K562 (cell line): ENCODE results near the gene ATRAID. TPM values are rescaled to one million over a fixed set of nuclear protein-coding genes. Genes with fewer than 3 reads are reported as not detected.

Experiments
- BACH1 ChIP-seq: fragments of 200-800 bp; sonication (Bioruptor generic); IDR thresholded peaks from 2 replicates; pipeline ENCODE4 v1.6.1; 2016; ENCODE audit warnings: missing genetic modification characterization, missing compliant biosample characterization
- CBX2 ChIP-seq: fragments of 200-600 bp; sonication (generic); IDR thresholded peaks from one replicate; pipeline ENCODE4 v1.6.1; 2012; ENCODE audit warnings: mild to moderate bottlenecking, low read length, inconsistent platforms; ENCODE audit not compliant: insufficient read depth, poor library complexity, severe bottlenecking
- CC2D1A ChIP-seq: fragments of 450-650 bp; IDR thresholded peaks from 2 replicates; pipeline ENCODE4 v1.6.1; 2017; ENCODE audit warnings: mild to moderate bottlenecking
- CHD1 ChIP-seq: fragments of 200-600 bp; sonication (generic); IDR thresholded peaks from one replicate; pipeline ENCODE4 v1.6.1; 2012; ENCODE audit warnings: mild to moderate bottlenecking, moderate library complexity, low read length, inconsistent platforms
- CHD4 ChIP-seq: fragments of 200-600 bp; sonication (generic); IDR thresholded peaks from 3 replicates; pipeline ENCODE4 v1.6.1; 2012; ENCODE audit warnings: low read depth, mild to moderate bottlenecking, mixed read lengths, low read length, inconsistent platforms; ENCODE audit not compliant: insufficient read depth, insufficient replicate concordance, poor library complexity, severe bottlenecking
- ELF1 ChIP-seq: fragments of 200-800 bp; sonication (Bioruptor generic); IDR thresholded peaks from 2 replicates; pipeline ENCODE4 v1.6.1; 2016; ENCODE audit warnings: missing genetic modification characterization, missing compliant biosample characterization
- HEY1 ChIP-seq: fragments of 250-450 bp; sonication (Bioruptor Pico); IDR thresholded peaks from 2 replicates; pipeline ENCODE4 v1.5.0; 2020; ENCODE audit warnings: mild to moderate bottlenecking, moderate library complexity, borderline replicate concordance
- MED1 ChIP-seq: sonication (generic); formaldehyde crosslinking; IDR thresholded peaks from 2 replicates; pipeline ENCODE4 v1.8.1; 2023; ENCODE audit warnings: missing genetic modification reagents, borderline replicate concordance
- NEUROD1 ChIP-seq: fragments of 150-350 bp; IDR thresholded peaks from 2 replicates; pipeline ENCODE4 v1.6.1; 2014; ENCODE audit warnings: borderline replicate concordance, low read length, low read depth; ENCODE audit not compliant: partially characterized antibody
- NFIC ChIP-seq: fragments of 450-650 bp; IDR thresholded peaks from 2 replicates; pipeline ENCODE4 v1.6.1; 2017; ENCODE audit warnings: mild to moderate bottlenecking, inconsistent platforms
- NRF1 ChIP-seq, 2 experiments: fragments of 450-650 bp; IDR thresholded peaks in 1 of 2; conservative IDR thresholded peaks in 1 of 2; 2 replicates each; pipeline ENCODE4 v1.6.1; 2014; ENCODE audit warnings: mild to moderate bottlenecking in 2 of 2
- POLR2AphosphoS2 ChIP-seq: IDR thresholded peaks from 2 replicates; pipeline ENCODE4 v1.6.1; 2012; ENCODE audit warnings: low read length, improper control_type of control experiment
- PPARD ChIP-seq: fragments of 250-450 bp; sonication (Bioruptor Pico); IDR thresholded peaks from 2 replicates; pipeline ENCODE4 v1.8.0; 2022; ENCODE audit warnings: inconsistent platforms, mild to moderate bottlenecking, moderate library complexity
- PRPF4 ChIP-seq: fragments of 200-400 bp; formaldehyde crosslinking; IDR thresholded peaks from one replicate; pipeline ENCODE4 v1.6.1; 2017; ENCODE audit warnings: low read length, low read depth, mild to moderate bottlenecking; ENCODE audit not compliant: insufficient read depth, poor library complexity, severe bottlenecking
- PYGO2 ChIP-seq: fragments of 450-650 bp; IDR thresholded peaks from 2 replicates; pipeline ENCODE4 v1.6.1; 2016; ENCODE audit warnings: mild to moderate bottlenecking, missing genetic modification characterization, moderate library complexity, missing compliant biosample characterization
- RAD51 ChIP-seq: fragments of 450-650 bp; IDR thresholded peaks from 2 replicates; pipeline ENCODE4 v1.7.1; 2016; ENCODE audit warnings: low read depth, mild to moderate bottlenecking, borderline replicate concordance
- RFX5 ChIP-seq: IDR thresholded peaks from 2 replicates; pipeline ENCODE4 v1.6.1; 2011; ENCODE audit warnings: low read depth, mild to moderate bottlenecking, improper control_type of control experiment, low read length
- SOX6 ChIP-seq: fragments of 450-650 bp; IDR thresholded peaks from 2 replicates; pipeline ENCODE4 v1.6.1; 2014; ENCODE audit warnings: mild to moderate bottlenecking
- TFAM ChIP-seq: fragments of 250-450 bp; sonication (Bioruptor Pico); conservative IDR thresholded peaks from 2 replicates; pipeline ENCODE4 v1.5.0; 2021; ENCODE audit warnings: mild to moderate bottlenecking, moderate library complexity
- TFAP4 ChIP-seq: sonication (generic); formaldehyde crosslinking; IDR thresholded peaks from 2 replicates; pipeline ENCODE4 v1.8.0; 2022; ENCODE audit warnings: missing genetic modification reagents, mild to moderate bottlenecking, moderate library complexity, borderline replicate concordance
- TGIF2 ChIP-seq: sonication (generic); formaldehyde crosslinking; IDR thresholded peaks from 2 replicates; pipeline ENCODE4 v1.8.1; 2022; ENCODE audit warnings: mild to moderate bottlenecking, missing genetic modification reagents, moderate library complexity
- THRA ChIP-seq: fragments of 450-650 bp; IDR thresholded peaks from 2 replicates; pipeline ENCODE4 v1.6.1; 2017; ENCODE audit warnings: mild to moderate bottlenecking, moderate library complexity
- ZBTB43 ChIP-seq: sonication (generic); formaldehyde crosslinking; IDR thresholded peaks from 2 replicates; pipeline ENCODE4 v1.8.0; 2023; ENCODE audit warnings: mild to moderate bottlenecking, missing genetic modification reagents
- ZC3H8 ChIP-seq: fragments of 450-650 bp; IDR thresholded peaks from 2 replicates; pipeline ENCODE4 v1.6.1; 2017
- ZFPM2 ChIP-seq: fragments of 250-450 bp; sonication (Bioruptor Pico); IDR thresholded peaks from 2 replicates; pipeline ENCODE4 v1.5.1; 2022; ENCODE audit warnings: mild to moderate bottlenecking
- ZNF133 ChIP-seq: fragments of 250-450 bp; sonication (Bioruptor Pico); IDR thresholded peaks from 2 replicates; pipeline ENCODE4 v1.4.0; 2020; ENCODE audit warnings: mild to moderate bottlenecking
- ZNF311 ChIP-seq: fragments of 250-450 bp; sonication (Bioruptor Pico); IDR thresholded peaks from 2 replicates; pipeline ENCODE4 v1.4.0; 2020; ENCODE audit warnings: mild to moderate bottlenecking, moderate library complexity
- ZNF699 ChIP-seq: fragments of 250-450 bp; sonication (Bioruptor Pico); IDR thresholded peaks from 2 replicates; pipeline ENCODE4 v1.8.0; 2021; ENCODE audit warnings: mild to moderate bottlenecking, moderate library complexity; ENCODE audit not compliant: insufficient replicate concordance
- polyA plus RNA-seq, 8 experiments: library from polyadenylated mRNA; depleted of rRNA in 4 of 8; stranded (reverse) in 5 of 8; unstranded in 3 of 8; fragments of >200 nt; fragmentation: Nextera tagmentation in 2 of 8; fragmentation: Illumina TruSeq in 1 of 8; extraction: Ambion mirVana in 2 of 8; extraction: Trizol in 1 of 8; gene quantifications; 2 replicates each; pipeline versions ENCODE4 v1.2.1 to v1.2.3, GENCODE V29; 2011 to 2014; ENCODE audit warnings: inconsistent platforms in 1 of 8, missing spikeins in 1 of 8
- total RNA-seq, 7 experiments: library from RNA; depleted of rRNA in 6 of 7; stranded (reverse); fragments of >200 nt in 6 of 7; fragmentation: Illumina TruSeq in 2 of 7; extraction: Trizol in 2 of 7; gene quantifications; 2 replicates each; pipeline versions ENCODE4 v1.2.1 to v1.2.3, GENCODE V29; 2011 to 2021; ENCODE audit warnings: low replicate concordance in 1 of 7

ATRAID gene
- total and polyA plus RNA-seq, 9 of the 15 experiments (the other 6 are each of a cell fraction or from before 2014, with no cell fraction given), result 70.2 to 187 (median 108) TPM

- TF ChIP-seq POLR2AphosphoS2 (no peak), NFIC (peak; percentile 15), CHD4 (no peak), SOX6 (peak; percentile 29; the same call in 1 of the 2 replicates), NRF1 (conservative IDR thresholded peaks at IDR 0.05 in 1 of 2, IDR thresholded peaks at IDR 0.05 in 1 of 2) (peak; percentile 62 to 71), ZFPM2 (no peak), ZBTB43 (CRISPR knock-in tag) (no peak), BACH1 (tag) (no peak), MED1 (CRISPR knock-in tag) (no peak), ELF1 (tag) (peak; percentile 92), CBX2 (no peak), ZC3H8 (no peak), CC2D1A (no peak), THRA (no peak), PRPF4 (no peak), ZNF699 (CRISPR knock-in tag) (no peak), PPARD (CRISPR knock-in tag) (no peak), TFAM (CRISPR knock-in tag) (no peak), RFX5 (no peak), PYGO2 (tag) (no peak), TGIF2 (CRISPR knock-in tag) (no peak), CHD1 (no peak), ZNF311 (no peak), RAD51 (no peak), TFAP4 (CRISPR knock-in tag) (peak; percentile 68), HEY1 (CRISPR knock-in tag) (no peak), ZNF133 (CRISPR knock-in tag) (no peak), NEUROD1 (no peak)
Measured at GRCh38 chr2:27211943-27212625, at the start of gene ATRAID, which contains the start of gene SLC5A6 (continued).
